Fibroblast of gingiva (primary cell): ENCODE measurements around the gene HYDIN.
"Not testable (repeated sequence)": the region's sequence is repeated elsewhere in the genome, so short reads cannot be mapped to it uniquely, and the experiment has no call there.

Experiments
- DNase-seq: peaks from one replicate; pipeline ENCODE4 v3.0.0-alpha.2; 2011; ENCODE audit warnings: low read depth

The HYDIN gene

GRCh38 chr16:71225145-71225544, 5.4 kb downstream of the HYDIN start:
- DNase-seq: no peak

GRCh38 chr16:71218306-71218963, 12.1 kb downstream of the HYDIN start:
- DNase-seq: no peak

GRCh38 chr16:71217506-71217905, 13.0 kb downstream of the HYDIN start:
- DNase-seq: no peak

GRCh38 chr16:71216714-71217113, 13.8 kb downstream of the HYDIN start:
- no peak for DNase-seq

- no peak for DNase-seq
Measured at GRCh38 chr16:71214746-71215381, 15.7 kb downstream of the HYDIN start.

DNA sequence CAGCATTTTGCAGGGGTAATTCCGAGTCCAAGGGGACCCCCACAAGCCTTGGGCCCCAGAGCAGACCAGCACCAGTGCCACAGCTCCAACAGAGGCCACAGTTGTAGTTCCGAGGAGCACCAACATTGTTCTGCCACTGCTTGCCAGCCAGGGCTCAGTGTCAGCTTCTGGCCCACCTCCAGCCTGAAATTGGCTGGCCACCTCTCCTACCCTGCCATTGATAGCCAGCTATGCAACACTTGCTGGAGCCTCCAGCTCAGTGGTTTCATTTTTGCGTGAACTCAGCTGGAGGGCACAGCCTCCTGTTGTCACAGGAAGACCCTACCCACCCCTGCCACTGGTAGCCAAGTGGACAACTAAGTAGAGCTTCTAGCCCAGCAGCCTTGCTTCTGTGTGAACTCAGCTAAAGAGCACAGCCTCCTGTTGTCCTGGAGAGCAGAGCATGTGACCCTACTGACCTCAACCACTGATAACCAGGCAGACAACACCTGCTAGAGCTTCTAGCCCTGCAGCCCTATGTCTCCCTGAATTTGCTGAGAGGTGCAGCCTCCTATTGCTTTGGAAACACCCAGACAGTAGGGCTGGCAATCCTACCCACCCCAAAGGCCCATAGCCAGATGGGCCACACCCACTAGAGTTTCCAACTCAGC, 24.9 kb downstream of the HYDIN start:
- no peak for DNase-seq

DNA sequence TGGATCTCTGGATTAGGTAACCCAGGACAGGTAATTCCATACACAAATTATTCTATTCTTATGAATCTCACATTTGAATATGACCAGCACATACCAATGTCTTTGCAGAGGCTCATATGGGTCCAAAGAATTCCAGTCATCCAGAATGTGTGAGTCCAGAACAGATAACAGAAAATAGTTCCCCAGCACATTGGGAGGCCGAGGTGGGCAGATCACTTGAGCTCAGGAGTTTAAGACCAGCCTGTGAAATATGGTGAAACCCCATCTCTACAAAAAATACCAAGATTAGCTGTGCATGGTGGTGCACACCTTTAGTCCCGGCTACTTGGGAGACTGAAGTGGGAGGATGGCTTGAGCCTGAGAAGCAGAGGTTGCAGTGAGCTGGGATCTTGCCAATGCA, 26.9 kb downstream of the HYDIN start:
- DNase-seq: no peak

- DNase-seq: no peak
Measured at GRCh38 chr16:71201556-71201955, 29.0 kb downstream of the HYDIN start.

DNA sequence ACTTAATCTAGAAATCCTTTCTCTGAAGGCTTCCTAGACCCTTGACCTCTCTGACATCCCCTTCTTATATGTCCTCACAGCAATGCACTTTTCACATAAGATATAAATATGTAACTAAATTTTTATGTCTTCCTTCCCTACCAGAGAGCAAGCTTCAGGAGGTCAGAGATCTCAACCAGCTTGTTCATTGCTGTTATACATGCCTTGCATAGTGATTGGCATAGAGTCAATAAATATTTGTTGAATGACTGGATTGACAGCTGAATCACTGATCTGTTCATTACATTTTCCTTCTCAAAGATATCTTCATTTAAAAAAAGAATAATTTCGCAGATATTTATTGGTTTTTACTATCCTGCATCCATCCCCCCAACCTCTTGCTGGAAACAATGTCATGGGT, 29.5 kb downstream of the HYDIN start:
- no peak for DNase-seq

- no peak for DNase-seq
Measured at GRCh38 chr16:71198408-71198807, 32.1 kb downstream of the HYDIN start.

GRCh38 chr16:71192387-71192786, 38.1 kb downstream of the HYDIN start:
- no peak for DNase-seq

DNA sequence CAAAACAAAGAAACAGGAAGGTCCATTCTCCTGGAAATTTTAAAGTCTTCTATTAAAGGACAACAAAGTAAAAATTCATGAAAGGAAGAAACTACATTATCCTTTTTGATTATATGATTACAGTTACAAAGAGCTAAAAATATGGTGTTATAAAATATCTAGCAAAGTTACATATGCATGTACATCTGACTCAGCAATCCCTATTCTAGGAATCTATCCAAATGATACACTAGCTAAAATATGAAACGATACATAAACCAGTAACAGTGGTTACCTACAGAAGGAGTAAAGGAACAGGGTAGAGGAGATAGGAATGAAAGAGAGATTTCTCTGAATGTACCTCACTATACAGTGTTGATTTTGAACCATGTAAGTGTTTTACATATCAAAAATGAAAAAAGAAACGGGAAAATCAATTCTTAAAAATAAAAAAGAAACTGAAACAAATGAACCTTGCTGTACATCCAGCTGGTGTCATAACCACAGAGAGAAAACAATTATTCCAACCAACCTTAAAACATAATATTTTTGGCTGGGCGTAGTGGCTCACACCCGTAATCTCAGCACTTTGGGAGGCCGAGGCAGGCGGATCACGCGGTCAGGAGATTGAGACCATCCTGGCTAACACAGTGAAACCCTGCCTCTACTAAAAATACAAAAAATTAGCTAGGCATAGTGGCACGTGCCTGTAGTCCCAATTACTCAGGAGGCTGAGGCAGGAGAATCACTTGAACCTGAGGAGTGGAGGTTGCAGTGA, 41.4 kb downstream of the HYDIN start:
- no peak for DNase-seq

DNA sequence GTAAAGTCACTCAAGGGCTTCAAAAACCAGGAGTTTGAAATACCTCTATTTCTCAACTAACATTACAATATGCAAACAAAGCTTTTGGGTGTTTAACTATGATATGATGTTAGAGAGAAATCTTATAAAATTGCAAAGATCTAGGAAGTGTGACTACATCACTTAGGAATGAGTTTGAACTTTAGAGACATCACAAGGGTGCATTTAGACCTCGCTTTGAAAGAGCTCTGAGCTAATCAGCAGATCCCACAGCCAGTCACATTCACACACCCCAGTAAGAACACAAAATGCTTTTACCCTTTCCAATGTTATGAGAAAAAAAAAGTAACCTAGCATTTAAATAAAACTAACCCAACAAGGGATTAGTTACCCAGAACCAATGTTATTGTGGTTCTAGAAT, 45.2 kb downstream of the HYDIN start:
- DNase-seq: no peak

DNA sequence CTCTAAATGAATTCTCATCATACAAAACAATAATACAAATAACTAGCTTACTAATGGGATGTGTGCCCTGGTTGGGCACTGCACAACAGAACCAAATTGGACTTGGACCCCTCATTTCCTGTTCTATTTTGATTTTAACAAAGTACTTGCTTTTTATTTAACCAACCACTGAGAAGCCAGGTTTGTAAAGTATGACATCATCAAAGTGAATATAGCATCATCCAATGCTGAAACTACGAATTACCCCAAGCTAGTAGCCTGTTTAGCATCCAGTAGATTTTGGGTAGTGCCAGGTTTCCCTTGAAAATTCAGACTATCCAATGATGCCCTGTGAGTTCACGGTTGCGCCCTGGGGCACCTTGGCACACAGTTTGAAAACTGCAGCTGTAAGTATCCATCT, 51.0 kb downstream of the HYDIN start:
- DNase-seq: no peak

DNA sequence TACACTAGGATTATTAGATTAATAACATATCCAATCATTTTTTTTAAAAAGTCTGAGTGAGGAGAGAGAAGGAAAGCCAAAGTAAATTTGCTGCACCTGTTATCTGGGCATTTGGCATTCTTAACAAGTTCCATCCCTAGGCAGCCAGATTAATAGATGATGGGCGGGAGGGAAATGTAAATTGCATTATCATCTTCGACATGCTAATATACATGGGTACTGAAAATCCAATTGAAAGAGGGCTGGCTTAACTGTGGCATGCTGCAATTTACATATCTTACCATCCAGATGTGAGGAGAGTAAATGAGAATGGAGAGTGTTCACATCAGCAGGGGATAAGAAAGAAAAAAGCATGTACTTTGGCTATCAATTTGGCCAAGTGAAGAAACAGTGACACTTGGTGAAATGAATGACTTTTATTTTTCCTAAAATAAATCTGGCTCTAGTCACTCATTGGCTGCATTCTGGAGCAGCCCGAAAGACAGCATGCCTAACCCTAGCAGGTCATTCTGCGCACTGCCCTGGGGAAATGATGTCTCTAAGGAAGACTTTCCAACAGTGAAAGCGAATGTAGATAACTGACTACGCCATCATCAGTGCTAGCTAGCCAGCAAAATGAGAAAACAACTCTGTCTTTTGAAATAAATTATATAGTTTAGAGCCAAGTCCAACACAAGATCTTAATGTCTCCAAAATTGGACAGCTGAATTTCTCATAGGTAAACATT, 57.9 kb downstream of the HYDIN start:
- no peak for DNase-seq

- DNase-seq: not testable (repeated sequence)
Measured at GRCh38 chr16:71161007-71161406, 69.5 kb downstream of the HYDIN start.

DNA sequence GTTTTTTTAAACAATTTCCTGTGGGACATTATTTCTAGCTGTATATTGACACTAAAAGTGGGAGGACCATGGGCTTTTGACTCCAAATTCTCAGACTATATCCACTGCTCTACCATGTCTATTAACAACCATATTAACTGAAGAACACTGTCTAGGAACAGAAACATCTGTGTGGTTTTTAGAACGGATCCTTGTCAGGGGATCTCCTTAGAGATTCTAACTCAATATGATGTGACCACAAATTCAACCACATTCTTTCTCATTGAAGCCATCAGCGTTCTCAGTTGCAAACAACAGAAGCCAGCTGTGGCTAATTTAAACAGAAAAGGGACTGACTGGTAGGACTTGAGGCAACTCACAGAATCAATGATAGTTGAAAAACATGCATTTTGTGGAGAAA, 73.2 kb downstream of the HYDIN start:
- not testable (repeated sequence) for DNase-seq

DNA sequence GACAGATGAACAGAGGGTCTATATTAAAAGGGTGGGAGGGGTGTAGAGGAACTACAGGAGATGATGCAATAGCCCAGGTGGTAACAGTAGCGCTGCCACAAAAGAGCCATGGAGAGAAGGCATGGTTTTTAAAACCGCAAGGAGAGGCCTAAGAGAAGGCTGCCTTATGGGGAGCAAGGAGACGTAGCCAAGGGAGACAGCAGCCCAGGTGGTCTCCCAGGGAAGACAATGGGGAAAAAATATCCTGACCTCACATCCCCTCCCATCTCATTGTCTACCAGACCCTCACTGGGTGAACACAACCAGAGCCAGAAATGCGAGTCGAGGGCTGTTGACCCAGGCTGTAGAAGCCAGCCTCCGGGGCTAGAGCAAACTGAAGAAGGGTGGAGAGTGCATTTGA, 77.2 kb downstream of the HYDIN start:
- not testable (repeated sequence) for DNase-seq

GRCh38 chr16:71151654-71152053, 78.9 kb downstream of the HYDIN start:
- DNase-seq: not testable (repeated sequence)

DNA sequence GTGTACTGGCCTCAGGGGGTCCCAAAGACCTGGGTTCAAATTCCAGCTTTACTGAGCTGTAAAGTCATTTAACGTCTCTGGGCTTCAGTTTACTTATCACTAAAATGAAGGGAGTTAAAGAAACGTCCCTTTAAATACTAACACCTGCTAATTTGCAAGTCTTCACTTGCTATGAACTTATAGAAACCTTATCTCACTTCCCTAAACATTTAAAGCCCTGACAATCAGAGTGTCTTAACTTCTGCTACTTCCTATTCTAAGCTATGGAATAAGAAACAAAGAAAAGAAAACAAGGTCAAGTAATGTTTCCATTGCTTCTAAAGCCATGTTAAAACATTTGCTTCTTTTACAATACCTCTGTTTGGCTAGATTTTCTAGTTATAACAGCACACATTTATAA, 87.3 kb downstream of the HYDIN start:
- not testable (repeated sequence) for DNase-seq

GRCh38 chr16:71110565-71110964, 120.0 kb downstream of the HYDIN start:
- DNase-seq: not testable (repeated sequence)

DNA sequence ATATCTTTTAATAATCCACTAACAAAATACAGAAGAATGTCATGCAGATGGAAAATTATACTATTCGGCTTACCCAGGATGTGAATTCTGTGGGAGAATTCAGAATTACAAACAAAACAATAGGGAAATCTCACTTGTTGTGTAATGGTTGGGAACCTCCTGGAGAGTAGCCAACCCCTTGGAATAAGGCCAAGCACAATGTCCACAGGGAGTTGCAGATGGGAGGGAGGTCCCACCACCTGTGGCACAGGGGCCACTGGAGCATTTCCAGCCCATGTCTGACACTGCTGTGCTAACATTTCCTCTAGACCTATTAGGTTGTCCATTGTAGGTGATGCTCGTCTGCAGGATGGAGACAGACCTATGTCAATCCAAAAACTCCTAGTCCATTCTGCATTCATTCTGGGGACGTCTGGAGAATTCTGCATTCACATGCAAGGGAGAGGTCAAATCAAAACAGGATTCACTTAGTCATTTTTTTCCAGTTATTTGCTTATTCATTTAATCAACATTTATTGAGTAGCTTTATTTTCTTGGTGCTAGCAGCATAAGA, 120.8 kb downstream of the HYDIN start:
- DNase-seq: not testable (repeated sequence)
